Kidney tubule cell (primary cell): Measurements from ENCODE around the gene KMT5C.

ENCODE experiments used
- DNase-seq: peaks from one replicate; pipeline ENCODE4 v3.0.0-alpha.2; 2018; ENCODE audit warnings: low spot score

The KMT5C gene

GRCh38 chr19:55386493-55386971, 46.9 kb downstream of the KMT5C start:
- DNase-seq: peak; percentile 69

- no peak for DNase-seq
Observed at GRCh38 chr19:55387736-55388497, 48.2 kb downstream of the KMT5C start.

GRCh38 chr19:55389386-55390317, 50.0 kb downstream of the KMT5C start:
- DNase-seq: peak; percentile 1

- no peak for DNase-seq
Observed at GRCh38 chr19:55390461-55390880, 50.8 kb downstream of the KMT5C start.

- no peak for DNase-seq
Observed at GRCh38 chr19:55391191-55391670, 51.6 kb downstream of the KMT5C start.

- DNase-seq: no peak
Observed at GRCh38 chr19:55391702-55392615, 52.3 kb downstream of the KMT5C start.

GRCh38 chr19:55392820-55393761, 53.4 kb downstream of the KMT5C start:
- no peak for DNase-seq
